NT2/D1 (cell line): ENCODE data around the gene LRRC3C.

Experiments used
- SUZ12 ChIP-seq: IDR thresholded peaks from 2 replicates; pipeline ENCODE4 v1.6.1; 2011; ENCODE audit not compliant: insufficient read length, insufficient read depth; ENCODE audit errors: extremely low read depth
- YY1 ChIP-seq: IDR thresholded peaks from 2 replicates; pipeline ENCODE4 v1.6.1; 2011; ENCODE audit not compliant: insufficient read length, insufficient read depth

- no peak for TF ChIP-seq SUZ12
- no peak for TF ChIP-seq YY1
Measured at GRCh38 chr17:39904990-39905288, 22.6 kb upstream of the LRRC3C start.
